Measurements from ENCODE around the gene SDC1.
"Not testable (repeated sequence)": the region's sequence is repeated elsewhere in the genome, so short reads cannot be mapped to it uniquely, and the experiment has no call there.

SDC1 gene

GRCh38 chr2:20224716-20225293 lies at the start of gene SDC1:
Gene SDC1 (minus strand): TSS chr2:20225130. CDS start chr2:20224867, 263 bp downstream.
- no peak for DNase-seq

GRCh38 chr2:20273042-20273441 lies 48.1 kb upstream of the SDC1 start:
- no peak for DNase-seq

- not testable (repeated sequence) for DNase-seq
Observed at GRCh38 chr2:20268317-20268716, 43.4 kb upstream of the SDC1 start.

- DNase-seq = no peak
Observed at GRCh38 chr2:20267529-20267928, 42.6 kb upstream of the SDC1 start.

GRCh38 chr2:20264629-20265028 lies 39.7 kb upstream of the SDC1 start:
- DNase-seq = no peak

GRCh38 chr2:20257411-20257810 lies 32.5 kb upstream of the SDC1 start:
- no peak for DNase-seq

GRCh38 chr2:20254731-20255130 lies 29.8 kb upstream of the SDC1 start:
- no peak for DNase-seq

GRCh38 chr2:20250436-20250835 lies 25.5 kb upstream of the SDC1 start:
- DNase-seq = no peak

- DNase-seq = no peak
Observed at GRCh38 chr2:20249170-20249569, 24.2 kb upstream of the SDC1 start.

GRCh38 chr2:20247084-20247483 lies 22.2 kb upstream of the SDC1 start:
- no peak for DNase-seq

- DNase-seq = not testable (repeated sequence)
Observed at GRCh38 chr2:20243637-20244036, 18.7 kb upstream of the SDC1 start.

- DNase-seq = no peak
Observed at GRCh38 chr2:20242727-20243377, 17.9 kb upstream of the SDC1 start.

- DNase-seq = no peak
Observed at GRCh38 chr2:20241973-20242726, 17.2 kb upstream of the SDC1 start.

- not testable (repeated sequence) for DNase-seq
Observed at GRCh38 chr2:20240291-20240690, 15.4 kb upstream of the SDC1 start.

- no peak for DNase-seq
Observed at GRCh38 chr2:20236496-20236895, 11.6 kb upstream of the SDC1 start.

- no peak for DNase-seq
Observed at GRCh38 chr2:20235655-20236305, 10.8 kb upstream of the SDC1 start.

GRCh38 chr2:20234597-20234996 lies 9.7 kb upstream of the SDC1 start:
- not testable (repeated sequence) for DNase-seq

GRCh38 chr2:20232837-20233207 lies 7.9 kb upstream of the SDC1 start:
- DNase-seq = no peak

- DNase-seq = no peak
Observed at GRCh38 chr2:20231598-20232026, 6.7 kb upstream of the SDC1 start.

- DNase-seq = no peak
Observed at GRCh38 chr2:20231159-20231558, 6.2 kb upstream of the SDC1 start.

- no peak for DNase-seq
Observed at GRCh38 chr2:20230114-20230425, 5.1 kb upstream of the SDC1 start.

- no peak for DNase-seq
Observed at GRCh38 chr2:20229322-20230113, 4.6 kb upstream of the SDC1 start.

- no peak for DNase-seq
Observed at GRCh38 chr2:20227894-20228505, 3.1 kb upstream of the SDC1 start.
